ENCODE data around the gene HDAC11.
"Not testable (repeated sequence)": the region's sequence is repeated elsewhere in the genome, so short reads cannot be mapped to it uniquely, and the experiment has no call there.

The HDAC11 gene

GRCh38 chr3:13493867-13494441 is 13.8 kb downstream of the HDAC11 start:
- DNase-seq (ENCODE audit: low read depth), result no peak

- DNase-seq (ENCODE audit: low read depth), result no peak
Measured at GRCh38 chr3:13494463-13495350, 14.6 kb downstream of the HDAC11 start.

GRCh38 chr3:13495351-13495813 is 15.3 kb downstream of the HDAC11 start:
- DNase-seq (ENCODE audit: low read depth), result no peak

GRCh38 chr3:13495921-13496723 is 16.0 kb downstream of the HDAC11 start:
- peak; percentile 47 for DNase-seq (ENCODE audit: low read depth)

- DNase-seq (ENCODE audit: low read depth), result no peak
Measured at GRCh38 chr3:13496879-13497278, 16.8 kb downstream of the HDAC11 start.

GRCh38 chr3:13497386-13497785 is 17.3 kb downstream of the HDAC11 start:
- DNase-seq (ENCODE audit: low read depth), result no peak

- no peak for DNase-seq (ENCODE audit: low read depth)
Measured at GRCh38 chr3:13498354-13499060, 18.4 kb downstream of the HDAC11 start.

GRCh38 chr3:13499246-13499645 is 19.1 kb downstream of the HDAC11 start:
- DNase-seq (ENCODE audit: low read depth), result not testable (repeated sequence)

GRCh38 chr3:13500133-13500885 is 20.2 kb downstream of the HDAC11 start:
- no peak for DNase-seq (ENCODE audit: low read depth)

- DNase-seq (ENCODE audit: low read depth), result no peak
Measured at GRCh38 chr3:13501056-13501455, 20.9 kb downstream of the HDAC11 start.

- DNase-seq (ENCODE audit: low read depth), result no peak
Measured at GRCh38 chr3:13501521-13501920, 21.4 kb downstream of the HDAC11 start.

- no peak for DNase-seq (ENCODE audit: low read depth)
Measured at GRCh38 chr3:13501958-13502790, 22.1 kb downstream of the HDAC11 start.

GRCh38 chr3:13502791-13503060 is 22.6 kb downstream of the HDAC11 start:
- DNase-seq (ENCODE audit: low read depth), result no peak

GRCh38 chr3:13504161-13504831 is 24.2 kb downstream of the HDAC11 start:
- no peak for DNase-seq (ENCODE audit: low read depth)

GRCh38 chr3:13505147-13506130 is 25.3 kb downstream of the HDAC11 start:
- no peak for DNase-seq (ENCODE audit: low read depth)

- DNase-seq (ENCODE audit: low read depth), result no peak
Measured at GRCh38 chr3:13506239-13506638, 26.1 kb downstream of the HDAC11 start.

GRCh38 chr3:13506680-13507079 is 26.6 kb downstream of the HDAC11 start:
- no peak for DNase-seq (ENCODE audit: low read depth)

- no peak for DNase-seq (ENCODE audit: low read depth)
Measured at GRCh38 chr3:13507247-13507569, 27.1 kb downstream of the HDAC11 start.

Measured in activated gamma-delta T cell treated with anti-CD3 and anti-CD28 coated beads, Interleukin-2, amount 50 U/mL, for 16 hours (primary cell).